Measurements from ENCODE around the gene TDRD3. TPM values are rescaled to one million over a fixed set of nuclear protein-coding genes. Genes with fewer than 3 reads are reported as not detected.

The TDRD3 gene
- total and polyA plus RNA-seq, 4 experiments from 2014 or later = 4.9 to 34.9 (median 18.9) TPM

DNA sequence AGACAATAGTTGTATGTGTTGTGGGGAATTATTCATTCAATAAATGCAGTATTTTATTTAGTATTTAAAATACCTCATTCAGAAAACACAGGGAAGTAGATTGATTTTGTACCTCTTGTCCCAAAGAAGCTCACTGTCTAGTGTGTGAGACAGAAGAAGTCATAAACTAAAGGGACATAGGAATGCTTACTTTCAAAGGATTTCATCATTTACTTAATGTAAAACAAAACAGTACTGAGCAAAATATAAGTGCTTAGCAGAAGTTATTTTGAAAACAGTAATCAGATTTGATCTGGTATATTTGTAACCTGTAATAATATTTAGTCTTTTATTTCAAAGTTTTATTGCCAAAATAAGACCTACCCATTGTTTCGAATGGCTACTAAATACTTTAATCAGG is 117.9 kb downstream of the TDRD3 start:
- H3K4me3 ChIP-seq (ENCODE audit: low read length in 2 of 2) = no peak overlapping the region
- Mint-ChIP-seq H3K27ac (no peak overlapping the region), H3K9me3 (peaks cover 0 to 10% (median 4%) of the 10 kb centered on the region in 8 donors), H3K4me1 (peaks cover 0 to 2% (median 0%) of the 10 kb centered on the region in 4 donors), H3K36me3 (peaks cover 56 to 59% of the 10 kb centered on the region in 2 donors), H3K27me3 (no peaks in the 10 kb centered on the region), H3K4me3 (no peak overlapping the region)
- intact Hi-C loops (cut with micrococcal nuclease) = no loop called here
- DNase-seq = no peak
- H3K27me3 ChIP-seq (ENCODE audit: insufficient read depth, low read length) = no peaks in the 10 kb centered on the region
- ChIA-PET POLR2A (ENCODE audit: partially characterized antibody) (no interaction called here), CTCF (ENCODE audit: partially characterized antibody) (no interaction called here)
- no peaks in the 10 kb centered on the region for H3K4me1 ChIP-seq (ENCODE audit: insufficient read depth, low read length)
- no peak overlapping the region for H3K27ac ChIP-seq (ENCODE audit: low read depth, low read length)
- H3K36me3 ChIP-seq (ENCODE audit: insufficient read depth, low read length) = no peaks in the 10 kb centered on the region
- no peaks in the 10 kb centered on the region for H3K9me3 ChIP-seq (ENCODE audit: control insufficient read depth in 1 of 2, low read length in 2 of 2)

DNA sequence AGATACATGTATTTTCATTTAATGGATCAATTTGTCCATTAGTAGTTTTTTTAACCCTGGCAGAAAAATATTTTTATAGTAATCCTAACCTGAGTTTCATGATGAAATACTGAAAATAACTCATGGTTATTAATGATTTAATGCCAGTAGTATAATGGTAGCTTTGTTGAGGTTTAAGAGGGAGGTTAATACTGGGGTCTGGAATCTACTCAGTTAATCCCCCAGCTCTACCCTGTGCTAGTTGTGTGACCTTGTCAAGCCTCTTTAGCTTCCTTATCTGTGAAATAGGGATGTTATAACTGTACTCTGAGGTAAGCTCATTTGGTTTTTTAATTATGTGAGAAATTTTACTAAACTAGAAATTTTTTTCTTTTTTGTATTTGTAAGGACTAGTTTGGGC is 122.5 kb downstream of the TDRD3 start:
- ChIA-PET POLR2A (ENCODE audit: partially characterized antibody) (no interaction called here), CTCF (ENCODE audit: partially characterized antibody) (interaction anchor here (0.7 kb wide), 1 partner anchor 9 kb away, joined by 3 read pairs; no protein-coding TSS in a partner anchor)
- H3K9me3 Mint-ChIP-seq = no peaks in the 10 kb centered on the region
- H3K36me3 Mint-ChIP-seq = peaks cover 25 to 28% of the 10 kb centered on the region in 2 donors
- no peaks in the 10 kb centered on the region for H3K27me3 Mint-ChIP-seq
- no peaks in the 10 kb centered on the region for H3K36me3 ChIP-seq (ENCODE audit: insufficient read depth, low read length)
- H3K4me1 Mint-ChIP-seq = no peaks in the 10 kb centered on the region
- no peaks in the 10 kb centered on the region for H3K9me3 ChIP-seq (ENCODE audit: control insufficient read depth in 1 of 2, low read length in 2 of 2)
- H3K4me3 Mint-ChIP-seq = no peak overlapping the region
- H3K27ac Mint-ChIP-seq = no peak overlapping the region
- intact Hi-C loops (cut with micrococcal nuclease) = no loop called here
- H3K4me3 ChIP-seq (ENCODE audit: low read length in 2 of 2) = no peak overlapping the region
- no peak for DNase-seq
- no peak overlapping the region for H3K27ac ChIP-seq (ENCODE audit: low read depth, low read length)
- H3K27me3 ChIP-seq (ENCODE audit: insufficient read depth, low read length) = no peaks in the 10 kb centered on the region
- no peaks in the 10 kb centered on the region for H3K4me1 ChIP-seq (ENCODE audit: insufficient read depth, low read length)

DNA sequence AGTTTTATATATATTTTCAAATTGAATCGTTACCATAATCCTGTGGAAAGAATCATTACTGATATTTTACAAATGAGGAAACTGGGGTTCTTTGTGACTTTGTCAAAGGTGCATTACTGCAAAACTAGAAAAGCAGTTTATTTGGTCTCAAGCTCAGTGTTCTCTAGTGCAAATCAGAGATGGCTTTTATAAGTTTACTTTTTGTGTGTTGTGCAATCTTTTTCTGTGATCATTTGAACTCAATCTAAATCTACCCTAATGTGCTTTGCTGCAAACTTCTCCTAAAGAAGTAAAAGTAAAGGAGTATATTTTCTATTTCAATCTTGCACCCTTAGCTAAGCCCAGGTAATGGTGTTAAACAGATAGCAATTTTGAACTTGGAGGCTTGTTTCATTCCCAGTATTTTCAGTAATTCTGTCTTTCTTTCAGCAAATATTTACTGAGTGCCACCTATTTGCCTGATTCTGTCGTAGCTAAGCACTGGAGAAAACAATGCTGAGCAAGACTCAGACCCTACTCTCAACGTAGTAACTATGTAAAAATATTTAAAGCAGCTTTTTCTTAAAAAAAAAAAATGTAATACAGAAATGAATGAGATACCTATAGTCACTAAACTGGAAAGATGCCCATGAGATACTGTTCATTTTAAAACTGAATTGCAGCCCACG is 124.0 kb downstream of the TDRD3 start:
- DNase-seq = no peak
- Histone ChIP-seq H3K36me3 (ENCODE audit: insufficient read depth, low read length) (no peaks in the 10 kb centered on the region), H3K27me3 (ENCODE audit: insufficient read depth, low read length) (no peaks in the 10 kb centered on the region), H3K27ac (ENCODE audit: low read depth, low read length) (no peak overlapping the region), H3K4me1 (ENCODE audit: insufficient read depth, low read length) (no peaks in the 10 kb centered on the region), H3K9me3 (ENCODE audit: control insufficient read depth in 1 of 2, low read length in 2 of 2) (no peaks in the 10 kb centered on the region), H3K4me3 (ENCODE audit: low read length in 2 of 2) (no peak overlapping the region)
- no peaks in the 10 kb centered on the region for H3K4me1 Mint-ChIP-seq
- no peaks in the 10 kb centered on the region for H3K9me3 Mint-ChIP-seq
- peaks cover 21 to 23% of the 10 kb centered on the region in 2 donors for H3K36me3 Mint-ChIP-seq
- no peak overlapping the region for H3K27ac Mint-ChIP-seq
- CTCF ChIA-PET (ENCODE audit: partially characterized antibody) = interaction anchor here (1.0 kb wide), 1 partner anchor 10 kb away, joined by 3 read pairs; no protein-coding TSS in a partner anchor
- POLR2A ChIA-PET (ENCODE audit: partially characterized antibody) = no interaction called here
- intact Hi-C loops (cut with micrococcal nuclease) = no loop called here
- H3K27me3 Mint-ChIP-seq = no peaks in the 10 kb centered on the region
- H3K4me3 Mint-ChIP-seq = no peak overlapping the region

DNA sequence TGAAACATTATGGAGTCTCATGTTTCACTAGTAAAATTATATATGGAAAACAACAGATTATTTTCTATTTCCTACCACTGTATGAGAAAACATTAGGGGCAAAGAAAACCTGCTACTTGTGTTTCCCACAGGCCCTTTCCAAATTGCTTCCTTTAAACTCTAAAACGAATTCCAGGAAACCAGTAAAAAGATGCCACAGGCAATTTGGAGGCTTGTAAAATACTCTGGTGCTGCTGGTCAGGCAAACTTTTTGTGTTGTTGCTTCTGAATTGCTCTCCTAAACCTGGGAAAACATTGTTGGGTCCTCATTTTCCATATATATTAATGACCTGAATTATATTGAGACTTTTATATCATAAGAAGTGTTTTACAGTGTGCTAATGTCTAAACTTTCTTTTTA is 141.5 kb downstream of the TDRD3 start:
- Histone ChIP-seq H3K4me1 (ENCODE audit: insufficient read depth, low read length) (no peaks in the 10 kb centered on the region), H3K36me3 (ENCODE audit: insufficient read depth, low read length) (no peaks in the 10 kb centered on the region), H3K4me3 (ENCODE audit: low read length in 2 of 2) (no peak overlapping the region), H3K27me3 (ENCODE audit: insufficient read depth, low read length) (no peaks in the 10 kb centered on the region), H3K9me3 (ENCODE audit: control insufficient read depth in 1 of 2, low read length in 2 of 2) (no peaks in the 10 kb centered on the region), H3K27ac (ENCODE audit: low read depth, low read length) (no peak overlapping the region)
- no peaks in the 10 kb centered on the region for H3K27me3 Mint-ChIP-seq
- peaks cover 22 to 26% of the 10 kb centered on the region in 2 donors for H3K36me3 Mint-ChIP-seq
- intact Hi-C loops (cut with micrococcal nuclease) = no loop called here
- DNase-seq = no peak
- no peaks in the 10 kb centered on the region for H3K9me3 Mint-ChIP-seq
- CTCF ChIA-PET (ENCODE audit: partially characterized antibody) = no interaction called here
- no peak overlapping the region for H3K27ac Mint-ChIP-seq
- no peaks in the 10 kb centered on the region for H3K4me1 Mint-ChIP-seq
- H3K4me3 Mint-ChIP-seq = no peak overlapping the region
- POLR2A ChIA-PET (ENCODE audit: partially characterized antibody) = no interaction called here

DNA sequence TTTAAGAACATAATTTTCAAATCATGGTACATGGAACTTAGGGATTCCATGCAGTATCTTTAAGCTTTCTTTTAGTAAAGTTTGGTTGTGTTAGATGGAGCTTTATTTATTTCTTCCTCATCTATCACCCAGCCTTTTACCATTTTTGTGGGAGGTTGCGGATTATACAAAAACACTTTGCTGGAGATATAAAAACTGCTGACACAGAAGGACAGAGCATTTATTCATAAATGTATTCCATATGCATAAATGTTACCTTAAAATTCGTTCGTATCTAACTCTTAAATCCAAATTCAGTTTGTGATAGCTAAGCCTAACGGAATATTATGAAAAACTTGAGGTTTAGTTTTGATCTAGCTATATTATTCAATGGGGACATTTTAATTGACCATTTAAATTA is 143.3 kb downstream of the TDRD3 start:
- H3K27me3 Mint-ChIP-seq = no peaks in the 10 kb centered on the region
- Histone ChIP-seq H3K27ac (ENCODE audit: low read depth, low read length) (no peak overlapping the region), H3K36me3 (ENCODE audit: insufficient read depth, low read length) (no peaks in the 10 kb centered on the region), H3K4me1 (ENCODE audit: insufficient read depth, low read length) (no peaks in the 10 kb centered on the region), H3K9me3 (ENCODE audit: control insufficient read depth in 1 of 2, low read length in 2 of 2) (no peaks in the 10 kb centered on the region), H3K27me3 (ENCODE audit: insufficient read depth, low read length) (no peaks in the 10 kb centered on the region), H3K4me3 (ENCODE audit: low read length in 2 of 2) (no peak overlapping the region)
- H3K36me3 Mint-ChIP-seq = peaks cover 22 to 37% of the 10 kb centered on the region in 2 donors
- no peaks in the 10 kb centered on the region for H3K9me3 Mint-ChIP-seq
- no peak overlapping the region for H3K27ac Mint-ChIP-seq
- intact Hi-C loops (cut with micrococcal nuclease) = no loop called here
- ChIA-PET POLR2A (ENCODE audit: partially characterized antibody) (no interaction called here), CTCF (ENCODE audit: partially characterized antibody) (no interaction called here)
- H3K4me3 Mint-ChIP-seq = no peak overlapping the region
- H3K4me1 Mint-ChIP-seq = no peaks in the 10 kb centered on the region
- DNase-seq = no peak

DNA sequence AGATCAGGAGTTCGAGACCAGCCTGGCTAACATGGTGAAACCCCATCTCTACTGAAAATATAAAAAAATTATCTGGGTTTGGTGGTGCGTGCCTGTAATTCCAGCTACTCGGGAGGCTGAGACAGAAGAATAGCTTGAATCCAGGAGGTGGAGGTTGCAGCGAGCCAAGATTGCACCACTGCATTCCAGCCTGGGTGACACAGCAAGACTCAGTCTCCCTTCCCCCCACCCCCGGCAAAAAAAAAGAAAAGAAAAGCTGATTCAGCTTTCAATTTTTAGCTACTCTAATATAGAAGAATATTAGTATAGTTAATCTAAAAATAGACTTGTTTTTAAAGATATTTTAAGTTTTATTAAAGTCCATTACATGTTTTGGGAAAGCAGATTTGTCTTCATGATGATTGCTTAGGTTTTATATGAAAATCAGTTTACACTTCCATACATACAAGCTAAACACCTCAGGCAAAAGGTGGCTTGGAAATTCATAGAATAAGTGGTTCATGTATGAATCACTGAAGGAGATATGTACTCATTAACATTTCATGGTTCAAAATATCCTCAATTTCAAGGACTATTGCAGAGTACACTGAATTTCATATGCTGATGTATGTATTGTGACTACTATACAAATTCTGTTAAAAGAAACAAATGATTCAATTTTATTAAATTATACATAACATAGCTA is 165.2 kb downstream of the TDRD3 start:
- CTCF ChIA-PET (ENCODE audit: partially characterized antibody) = interaction anchor here (0.6 kb wide), 1 partner anchor 875 kb away, joined by 3 read pairs; no protein-coding TSS in a partner anchor
- Mint-ChIP-seq H3K4me1 (peaks cover 0 to 2% (median 0%) of the 10 kb centered on the region in 4 donors), H3K4me3 (no peak overlapping the region), H3K27me3 (no peaks in the 10 kb centered on the region), H3K9me3 (peaks cover 0 to 3% (median 0%) of the 10 kb centered on the region in 8 donors), H3K36me3 (peaks cover 22 to 35% of the 10 kb centered on the region in 2 donors), H3K27ac (no peak overlapping the region)
- POLR2A ChIA-PET (ENCODE audit: partially characterized antibody) = no interaction called here
- Histone ChIP-seq H3K27ac (ENCODE audit: low read depth, low read length) (no peak overlapping the region), H3K4me1 (ENCODE audit: insufficient read depth, low read length) (no peaks in the 10 kb centered on the region), H3K9me3 (ENCODE audit: control insufficient read depth in 1 of 2, low read length in 2 of 2) (no peaks in the 10 kb centered on the region), H3K4me3 (ENCODE audit: low read length in 2 of 2) (no peak overlapping the region), H3K27me3 (ENCODE audit: insufficient read depth, low read length) (no peaks in the 10 kb centered on the region), H3K36me3 (ENCODE audit: insufficient read depth, low read length) (no peaks in the 10 kb centered on the region)
- intact Hi-C loops (cut with micrococcal nuclease) = no loop called here
- DNase-seq = no peak

DNA sequence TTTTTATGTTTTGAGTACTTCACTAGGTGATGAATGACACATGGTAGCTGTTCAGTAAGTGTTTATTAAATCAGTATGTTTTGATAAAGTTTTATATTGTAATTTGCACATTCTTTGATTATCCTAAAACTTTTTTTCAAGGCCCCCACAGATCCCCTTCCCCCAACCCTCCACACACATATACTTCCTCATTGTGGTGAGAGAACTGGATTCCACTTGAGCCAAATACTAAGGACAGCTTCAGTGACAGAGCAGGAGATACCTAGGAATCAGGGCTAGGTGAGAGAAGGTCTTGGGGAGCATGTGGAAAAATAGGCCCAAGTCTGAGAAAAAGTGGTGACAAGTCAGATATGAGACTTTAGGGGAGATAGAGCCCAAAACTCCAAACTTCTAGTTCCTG is 174.6 kb downstream of the TDRD3 start:
- Histone ChIP-seq H3K9me3 (ENCODE audit: control insufficient read depth in 1 of 2, low read length in 2 of 2) (no peaks in the 10 kb centered on the region), H3K4me3 (ENCODE audit: low read length in 2 of 2) (no peak overlapping the region), H3K36me3 (ENCODE audit: insufficient read depth, low read length) (no peaks in the 10 kb centered on the region), H3K4me1 (ENCODE audit: insufficient read depth, low read length) (no peaks in the 10 kb centered on the region), H3K27ac (ENCODE audit: low read depth, low read length) (no peak overlapping the region), H3K27me3 (ENCODE audit: insufficient read depth, low read length) (no peaks in the 10 kb centered on the region)
- Mint-ChIP-seq H3K27me3 (no peaks in the 10 kb centered on the region), H3K4me3 (no peak overlapping the region), H3K4me1 (no peaks in the 10 kb centered on the region), H3K36me3 (peaks cover 52 to 65% of the 10 kb centered on the region in 2 donors), H3K9me3 (peaks cover 0 to 2% (median 0%) of the 10 kb centered on the region in 8 donors), H3K27ac (peak overlapping the region in 1 of 7 donors; percentile 18)
- ChIA-PET POLR2A (ENCODE audit: partially characterized antibody) (no interaction called here), CTCF (ENCODE audit: partially characterized antibody) (no interaction called here)
- DNase-seq = no peak
- intact Hi-C loops (cut with micrococcal nuclease) = no loop called here

Measured in CD4-positive, alpha-beta memory T cell (primary cell).